ENCODE results near the gene BOLL.
"Not testable (repeated sequence)": the region's sequence is repeated elsewhere in the genome, so short reads cannot be mapped to it uniquely, and the experiment has no call there.

BOLL gene

DNA sequence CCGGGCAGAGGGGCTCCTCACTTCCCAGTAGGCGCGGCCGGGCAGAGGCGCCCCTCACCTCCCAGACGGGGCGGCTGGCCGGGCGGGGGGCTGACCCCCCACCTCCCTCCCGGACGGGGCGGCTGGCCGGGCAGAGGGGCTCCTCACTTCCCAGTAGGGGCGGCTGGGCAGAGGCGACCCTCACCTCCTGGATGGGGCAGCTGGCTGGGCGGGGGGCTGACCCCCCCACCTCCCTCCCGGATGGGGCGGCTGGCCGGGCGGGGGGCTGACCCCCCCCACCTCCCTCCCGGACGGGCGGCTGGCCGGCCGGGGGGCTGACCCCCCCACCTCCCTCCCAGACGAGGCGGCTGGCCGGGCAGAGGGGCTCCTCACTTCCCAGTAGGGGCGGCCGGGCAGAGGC lies 89.1 kb downstream of the BOLL start:
- H3K4me1 ChIP-seq (ENCODE audit: control insufficient read depth, insufficient read depth, low read length); H3K27me3 ChIP-seq (ENCODE audit: control insufficient read depth, insufficient read depth, low read length); H3K9ac ChIP-seq (ENCODE audit: low read length); H3K27ac ChIP-seq (ENCODE audit: low read depth, low read length); H3K4me3 ChIP-seq (ENCODE audit: low read length); H3K36me3 ChIP-seq (ENCODE audit: control insufficient read depth, insufficient read depth, low read length): not testable (repeated sequence)

DNA sequence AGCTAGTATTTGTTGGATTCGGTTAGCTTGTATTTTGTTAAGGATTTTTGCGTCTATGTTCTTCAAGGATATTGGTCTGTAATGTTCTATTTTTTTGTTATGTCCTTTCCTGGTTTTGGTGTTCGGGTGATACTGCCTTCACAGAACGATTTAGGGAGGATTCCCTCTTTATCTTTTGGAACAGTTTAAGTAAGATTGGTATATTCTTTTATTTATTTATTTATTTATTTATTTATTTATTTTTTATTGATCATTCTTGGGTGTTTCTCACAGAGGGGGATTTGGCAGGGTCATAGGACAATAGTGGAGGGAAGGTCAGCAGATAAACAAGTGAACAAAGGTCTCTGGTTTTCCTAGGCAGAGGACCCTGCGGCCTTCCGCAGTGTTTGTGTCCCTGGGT lies 89.9 kb downstream of the BOLL start:
- not testable (repeated sequence) for H3K27ac ChIP-seq (ENCODE audit: low read depth, low read length); H3K4me1 ChIP-seq (ENCODE audit: control insufficient read depth, insufficient read depth, low read length)

DNA sequence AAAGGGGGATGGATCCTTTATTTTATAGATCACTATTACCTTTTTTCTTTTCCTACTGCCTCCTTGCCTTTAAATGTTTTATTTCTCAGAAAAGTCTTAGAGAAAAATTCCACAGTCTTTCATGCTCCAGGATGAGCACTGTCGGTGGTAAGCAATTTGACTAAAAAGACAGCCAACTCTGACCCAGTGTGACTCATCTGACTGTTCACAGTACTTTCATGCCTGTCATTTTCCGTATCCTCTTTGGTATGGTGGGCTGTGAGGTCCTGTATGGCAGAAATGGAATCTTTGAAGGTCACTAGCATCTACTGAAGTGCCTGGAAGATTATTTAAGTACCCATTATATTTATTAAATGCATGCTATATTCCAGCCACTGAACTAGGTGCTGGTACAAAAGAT lies 107.6 kb downstream of the BOLL start:
- H3K4me1 ChIP-seq (ENCODE audit: control insufficient read depth, insufficient read depth, low read length), result no peaks in the 10 kb centered on the region
- no peak overlapping the region for H3K9ac ChIP-seq (ENCODE audit: low read length)
- H3K27me3 ChIP-seq (ENCODE audit: control insufficient read depth, insufficient read depth, low read length), result no peaks in the 10 kb centered on the region
- no peaks in the 10 kb centered on the region for H3K36me3 ChIP-seq (ENCODE audit: control insufficient read depth, insufficient read depth, low read length)
- H3K27ac ChIP-seq (ENCODE audit: low read depth, low read length), result no peak overlapping the region
- H3K4me3 ChIP-seq (ENCODE audit: low read length), result no peak overlapping the region

More for the DNA sequence above, 89.9 kb downstream of the BOLL start:
- not testable (repeated sequence) for H3K36me3 ChIP-seq (ENCODE audit: control insufficient read depth, insufficient read depth, low read length); H3K9ac ChIP-seq (ENCODE audit: low read length); H3K27me3 ChIP-seq (ENCODE audit: control insufficient read depth, insufficient read depth, low read length); H3K4me3 ChIP-seq (ENCODE audit: low read length)

DNA sequence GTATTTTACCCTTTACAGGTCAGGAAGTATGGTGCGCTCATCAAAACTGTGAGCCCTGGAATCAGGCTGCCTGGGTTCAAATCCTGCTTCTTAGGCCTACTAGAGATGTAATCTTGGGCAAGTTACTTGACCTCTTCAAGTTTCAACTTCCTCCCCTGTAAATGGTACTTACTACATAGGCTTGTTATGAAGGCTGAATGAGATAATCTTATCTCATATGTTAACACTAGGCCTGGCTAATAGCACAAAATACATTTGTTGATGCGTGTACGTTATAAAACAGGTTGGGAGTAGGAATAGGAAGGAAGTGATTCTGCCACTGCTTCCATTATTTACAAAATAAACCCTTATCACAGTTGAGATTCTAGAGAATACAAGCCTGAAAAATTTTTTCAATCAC lies 108.1 kb downstream of the BOLL start:
- Histone ChIP-seq H3K27me3 (ENCODE audit: control insufficient read depth, insufficient read depth, low read length) (no peaks in the 10 kb centered on the region), H3K36me3 (ENCODE audit: control insufficient read depth, insufficient read depth, low read length) (no peaks in the 10 kb centered on the region), H3K9ac (ENCODE audit: low read length) (no peak overlapping the region), H3K4me3 (ENCODE audit: low read length) (no peak overlapping the region), H3K4me1 (ENCODE audit: control insufficient read depth, insufficient read depth, low read length) (no peaks in the 10 kb centered on the region), H3K27ac (ENCODE audit: low read depth, low read length) (no peak overlapping the region)

Measured in rectal smooth muscle tissue (tissue), 1 donor.